ENCODE data around the gene PTOV1.

PTOV1 gene

DNA sequence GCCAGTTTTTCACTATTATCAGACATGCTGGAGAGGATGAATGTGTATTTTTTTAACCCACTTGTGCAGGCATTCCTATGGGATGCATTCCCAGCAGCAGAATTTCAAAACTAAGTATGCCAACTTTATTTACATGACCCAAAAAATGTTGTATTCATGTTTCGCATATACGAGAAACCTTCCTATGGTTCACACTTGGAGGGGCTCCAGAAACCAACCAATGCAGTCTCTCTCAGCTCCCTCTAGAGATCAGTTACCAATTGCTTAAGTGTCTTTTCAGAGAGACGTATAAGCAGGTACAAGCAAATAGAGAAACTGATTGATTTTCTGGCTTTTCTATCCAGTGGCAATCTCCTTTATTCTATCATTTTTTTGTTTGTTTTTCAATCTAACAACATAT is 5.5 kb upstream of the PTOV1 start:
- DNase-seq: no peak

- DNase-seq: no peak
These were observed 4.6 kb upstream of the PTOV1 start for GRCh38 chr19:49846408-49846807.

DNA sequence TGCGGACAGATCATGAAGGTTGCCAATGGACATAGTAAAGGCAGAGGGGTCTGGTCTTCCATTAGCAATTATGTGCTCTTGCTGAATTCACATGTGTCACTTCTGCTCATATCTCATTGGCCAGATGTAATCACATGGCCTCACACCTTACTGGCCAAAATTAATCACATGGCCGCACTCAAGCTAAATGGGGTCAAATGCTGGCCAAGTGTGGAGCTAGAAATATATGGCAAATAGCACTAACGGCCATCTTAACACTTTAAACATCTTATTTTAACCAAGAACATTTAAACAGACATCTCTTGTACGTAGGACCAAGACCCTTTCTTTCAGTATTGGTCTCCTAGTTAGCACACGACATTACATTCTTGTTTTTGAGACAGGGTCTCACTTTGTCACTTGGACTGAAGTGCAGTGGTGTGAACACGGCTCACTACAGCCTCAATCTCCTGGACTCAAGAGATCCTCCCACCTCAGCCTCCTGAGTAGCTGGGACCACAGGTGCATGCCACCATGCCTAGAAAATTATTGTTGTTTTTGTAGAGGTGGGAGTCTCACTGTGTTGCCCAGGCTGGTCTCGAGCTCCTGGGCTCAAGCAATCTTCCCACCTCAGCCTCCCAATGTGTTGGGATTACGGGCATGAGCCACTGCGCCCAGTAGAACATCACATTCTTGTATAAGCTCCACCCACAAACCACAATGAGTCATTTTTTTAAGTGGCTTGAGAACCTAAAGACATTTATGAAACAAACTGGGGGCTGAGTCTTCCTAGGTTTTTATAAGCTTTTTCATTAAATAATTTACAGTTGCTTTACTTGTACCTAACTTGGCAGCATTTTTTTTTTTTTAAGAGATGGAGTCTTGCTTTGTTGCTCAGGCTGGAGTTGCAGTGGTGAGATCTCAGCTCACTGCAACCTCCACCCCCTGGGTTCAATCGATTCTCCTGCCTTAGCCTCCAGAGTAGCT is 2.9 kb upstream of the PTOV1 start:
- no peak for DNase-seq

DNA sequence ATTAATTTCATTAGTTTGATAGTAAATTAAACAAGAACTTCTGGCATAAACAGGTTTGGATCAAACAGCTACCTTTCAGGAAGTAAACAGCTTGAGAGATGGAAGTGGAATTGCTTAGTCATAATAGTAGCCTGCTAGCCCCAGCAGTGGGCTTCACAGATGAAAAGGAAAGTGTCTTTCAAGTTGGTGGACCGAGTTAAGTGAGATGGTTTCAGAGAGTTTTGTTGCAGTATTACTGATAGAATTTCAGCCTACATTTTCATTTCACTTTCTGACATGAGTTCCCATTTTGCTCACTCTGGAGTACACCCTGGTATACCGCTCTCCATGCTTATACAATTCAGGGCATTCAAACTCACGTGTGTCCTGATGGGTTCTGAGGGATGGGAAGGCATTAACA is 2.0 kb upstream of the PTOV1 start:
- DNase-seq: no peak

- no peak for DNase-seq
These were observed 1.3 kb upstream of the PTOV1 start for GRCh38 chr19:49849433-49850220.

DNA sequence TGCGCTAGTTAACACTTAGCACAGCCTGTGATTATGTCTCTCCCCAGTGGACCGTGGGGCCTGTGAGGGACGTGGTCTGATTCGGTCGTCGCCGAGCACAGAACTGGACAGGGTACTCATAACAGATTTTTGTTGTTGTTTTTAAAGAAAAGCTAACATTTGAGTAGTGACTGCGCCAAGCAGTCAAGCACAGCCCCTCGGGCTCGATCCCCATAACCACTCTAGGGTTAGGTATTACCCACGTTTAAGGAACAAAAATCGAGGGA is 805 bp upstream of the PTOV1 start:
- DNase-seq: no peak

DNA sequence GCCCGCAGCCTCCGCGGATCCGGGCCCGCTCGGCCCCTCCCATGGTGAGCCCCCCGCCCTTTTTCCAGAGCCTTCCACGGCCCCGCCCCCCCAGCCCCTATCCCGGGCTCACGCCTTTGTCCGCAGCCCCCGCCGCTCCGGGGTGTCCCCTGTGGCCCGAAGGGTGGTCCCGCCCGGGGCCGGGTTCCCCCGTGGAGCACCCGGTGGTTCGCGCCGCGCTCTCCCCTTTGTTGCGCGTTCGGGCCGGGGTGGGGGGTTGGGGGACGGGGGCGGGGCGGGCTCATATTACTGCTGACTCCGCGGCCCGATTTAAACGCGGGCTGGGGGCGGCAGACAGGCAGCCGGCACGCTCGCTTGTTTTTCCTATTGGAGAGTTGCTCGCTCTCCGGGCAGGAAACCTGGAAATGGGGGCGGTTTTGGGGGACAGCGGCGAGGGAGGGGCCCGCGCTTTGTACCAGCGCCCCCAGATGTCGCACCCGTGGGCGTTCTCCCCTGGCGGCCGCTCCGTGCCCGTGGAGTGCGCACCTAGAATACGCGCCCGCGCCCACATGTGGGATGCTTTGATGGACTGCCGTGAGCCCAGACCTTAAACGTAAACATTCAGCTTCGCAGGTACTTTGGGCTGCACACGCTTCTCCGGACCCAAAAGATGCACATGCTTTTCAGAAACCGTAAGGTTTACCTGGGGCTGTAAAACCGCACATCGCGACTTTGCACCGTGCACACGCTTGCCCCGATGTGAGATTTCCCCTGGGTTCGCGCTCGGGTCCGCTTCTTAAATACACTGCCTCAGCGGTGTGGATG is 699 bp downstream of the PTOV1 start:
- peak; percentile 30 for DNase-seq

DNA sequence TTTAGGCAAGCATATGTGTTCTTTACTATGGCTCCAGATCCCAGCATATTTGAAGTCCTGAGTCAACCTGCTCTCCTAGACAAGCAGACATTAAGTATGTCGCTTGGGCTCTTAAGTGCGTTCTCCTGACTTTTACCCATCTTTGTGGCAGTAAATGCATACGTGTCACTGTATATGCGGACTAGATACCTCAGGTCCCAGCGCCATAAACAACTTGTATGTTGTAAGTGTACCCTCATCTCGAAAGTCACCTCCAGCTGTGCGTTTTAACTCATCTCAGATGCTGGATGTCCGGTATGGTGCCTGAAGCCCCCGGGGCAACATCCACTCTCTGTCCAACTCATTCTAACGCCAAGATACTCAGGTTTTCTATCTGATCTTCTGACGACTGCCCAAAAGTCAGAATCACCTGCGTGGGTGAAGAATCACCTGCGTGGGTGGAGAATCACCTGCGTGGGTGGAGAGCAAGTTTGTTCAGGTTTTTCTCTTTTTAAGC is 1.7 kb downstream of the PTOV1 start:
- DNase-seq: no peak

DNA sequence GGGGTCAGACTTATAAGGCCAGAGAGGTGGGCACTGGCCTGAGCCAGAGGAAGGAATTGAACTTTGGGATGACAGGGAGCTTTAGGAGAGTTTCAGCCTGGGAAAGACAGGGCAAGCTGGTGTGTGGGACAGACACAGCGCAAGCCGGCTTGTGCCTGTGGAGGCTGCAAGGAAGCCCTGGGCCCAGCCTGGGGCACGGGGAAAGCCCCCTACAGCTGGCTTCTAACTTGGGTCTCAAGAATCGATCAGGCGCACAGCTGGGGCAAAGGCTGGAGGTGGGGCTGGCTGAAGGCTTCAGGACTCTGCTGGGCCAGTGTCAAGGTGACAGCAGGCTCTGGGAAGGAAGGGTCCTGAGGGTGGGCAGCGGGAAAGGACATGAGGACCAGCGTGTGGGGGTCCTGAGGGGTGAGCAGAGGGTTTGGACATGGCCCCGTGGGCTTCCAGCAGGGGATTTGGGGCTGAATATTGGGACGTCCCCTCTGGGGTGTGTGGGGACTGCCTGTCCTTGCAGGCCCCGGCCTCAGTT is 3.0 kb downstream of the PTOV1 start:
- DNase-seq: no peak

DNA sequence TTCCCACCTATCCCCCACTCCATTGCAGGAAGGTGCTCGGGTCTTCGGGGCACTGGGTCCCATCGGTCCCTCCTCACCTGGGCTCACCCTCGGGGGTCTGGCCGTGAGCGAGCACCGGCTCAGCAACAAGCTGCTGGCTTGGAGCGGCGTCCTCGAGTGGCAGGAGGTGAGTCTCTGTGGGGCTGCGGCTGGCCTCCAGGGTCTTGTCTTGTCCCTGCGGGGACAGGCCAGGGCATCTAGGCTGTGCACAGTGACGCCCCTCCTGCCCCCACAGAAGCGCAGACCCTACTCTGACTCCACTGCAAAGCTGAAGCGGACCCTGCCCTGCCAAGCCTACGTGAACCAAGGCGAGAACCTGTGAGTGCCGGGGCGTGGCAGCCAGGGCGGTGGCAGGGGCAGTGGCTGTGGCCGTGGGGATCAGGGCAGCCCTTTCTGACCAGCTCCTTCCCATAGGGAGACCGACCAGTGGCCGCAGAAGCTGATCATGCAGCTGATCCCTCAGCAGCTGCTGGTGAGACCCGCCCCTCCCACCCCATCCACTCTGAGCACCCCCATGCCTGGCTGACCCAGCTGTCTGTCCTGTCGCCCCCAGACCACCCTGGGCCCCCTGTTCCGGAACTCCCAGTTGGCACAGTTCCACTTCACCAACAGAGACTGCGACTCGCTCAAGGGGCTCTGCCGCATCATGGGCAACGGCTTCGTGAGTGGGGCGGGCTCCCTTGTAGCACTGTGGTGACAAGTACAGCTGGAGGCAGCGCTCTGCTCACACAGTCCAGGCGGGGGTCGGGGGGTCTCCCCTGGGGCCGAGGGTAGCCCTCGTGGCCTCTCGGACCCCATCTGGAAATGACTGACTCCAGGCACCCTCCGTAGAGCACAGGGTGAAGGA is 3.7 kb downstream of the PTOV1 start:
- DNase-seq: no peak

GRCh38 chr19:49855277-49855675 is 4.3 kb downstream of the PTOV1 start:
- DNase-seq: no peak

DNA sequence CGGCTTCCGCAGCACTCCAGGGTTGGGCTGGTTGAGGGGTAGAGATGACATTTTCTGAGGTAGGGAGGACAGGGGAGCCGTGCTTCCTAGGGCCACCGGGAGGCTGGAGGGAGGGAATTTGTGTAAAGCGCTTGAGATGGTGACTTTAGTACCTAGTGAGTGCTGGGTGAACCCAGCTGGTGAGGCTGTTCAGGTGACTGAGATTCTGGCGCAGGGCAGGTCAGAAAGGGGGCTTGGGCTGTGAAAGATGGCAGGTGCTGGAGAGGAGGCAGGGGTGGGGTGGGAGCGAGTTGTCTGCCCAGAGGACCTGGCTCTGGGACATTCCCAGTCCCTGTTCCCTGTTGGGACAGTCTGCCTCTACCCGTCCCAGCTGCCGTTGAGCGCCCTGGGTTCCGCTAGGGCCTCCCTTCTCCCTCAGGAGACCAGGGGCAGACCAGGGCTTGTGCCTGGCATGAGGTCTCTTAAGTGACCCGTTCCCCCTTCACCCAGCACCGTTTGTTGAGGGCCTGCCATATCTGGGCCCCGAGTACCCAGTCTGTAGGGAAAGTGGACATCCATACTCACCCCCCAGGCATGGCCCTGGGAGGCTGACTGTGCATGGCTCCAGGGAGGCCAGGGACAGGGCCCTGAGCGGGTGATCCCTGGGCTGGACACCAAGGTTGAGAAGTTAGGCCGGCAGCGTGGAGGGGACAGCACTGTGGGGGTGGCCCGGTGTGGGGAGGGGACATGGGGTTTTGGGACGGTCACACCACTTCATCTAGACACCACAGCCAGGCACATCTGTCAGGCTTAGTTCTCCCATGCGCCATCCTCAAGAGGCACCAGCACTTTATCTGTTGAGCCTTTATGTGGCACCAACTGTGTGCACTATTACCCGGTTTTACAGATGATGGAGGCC is 5.0 kb downstream of the PTOV1 start:
- DNase-seq: no peak

DNA sequence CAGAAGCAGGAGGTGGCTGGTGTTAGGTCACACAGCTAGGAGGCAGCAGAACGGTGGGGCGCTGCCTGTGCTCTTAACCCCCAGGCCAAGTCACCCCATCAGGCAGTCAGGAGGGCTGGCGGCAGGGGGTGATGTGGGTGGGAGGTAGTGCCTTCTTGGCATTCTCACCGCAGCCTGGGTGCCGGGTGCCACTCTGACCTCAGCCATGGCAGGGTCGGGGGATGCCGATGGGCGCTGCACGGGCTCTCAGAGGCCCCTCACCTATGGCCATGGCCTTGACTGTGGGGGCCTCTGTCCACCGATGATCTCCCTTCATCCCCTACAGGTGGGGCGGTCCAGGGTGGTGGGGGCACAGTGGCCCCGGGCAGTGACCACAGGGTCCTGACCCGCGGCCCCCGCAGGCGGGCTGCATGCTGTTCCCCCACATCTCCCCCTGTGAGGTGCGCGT is 5.6 kb downstream of the PTOV1 start:
- no peak for DNase-seq

DNA sequence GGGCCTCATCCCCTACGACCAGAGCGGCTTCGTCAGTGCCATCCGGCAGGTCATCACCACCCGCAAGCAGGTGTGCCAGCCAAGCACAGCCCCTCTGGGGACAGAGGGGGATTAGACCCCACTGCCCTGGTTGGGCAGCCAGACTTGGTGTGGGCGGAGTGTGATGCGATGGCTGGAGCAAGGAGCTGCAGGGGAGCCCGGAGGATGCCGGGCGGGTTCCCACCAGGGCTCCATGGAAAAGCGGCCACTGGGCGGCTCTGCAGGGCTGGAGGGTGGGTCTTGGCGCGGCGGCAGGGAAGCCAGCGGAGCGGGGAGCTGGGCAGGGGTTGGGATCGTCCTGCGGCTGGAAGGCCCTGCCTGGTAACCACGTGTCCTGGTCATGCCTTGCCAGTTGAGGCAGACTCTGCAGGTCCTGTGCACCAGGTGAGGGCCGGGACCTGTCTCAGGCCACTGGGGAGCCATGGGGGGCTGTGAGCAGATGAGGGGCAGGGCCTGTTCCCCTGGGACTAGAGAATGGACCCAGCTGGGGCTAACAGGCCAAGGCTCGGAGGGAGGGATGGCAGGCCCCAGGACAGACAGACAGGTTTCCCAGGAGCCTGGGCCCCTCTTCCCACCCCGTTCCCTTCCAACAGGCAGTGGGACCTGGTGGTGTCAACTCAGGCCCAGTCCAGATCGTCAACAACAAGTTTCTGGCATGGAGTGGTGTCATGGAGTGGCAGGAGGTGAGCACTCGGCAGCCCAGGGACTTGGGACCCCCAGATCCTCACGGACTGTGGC is 6.3 kb downstream of the PTOV1 start:
- no peak for DNase-seq

- no peak for DNase-seq
These were observed 6.8 kb downstream of the PTOV1 start for GRCh38 chr19:49857838-49858087.

- DNase-seq: no peak
These were observed 7.4 kb downstream of the PTOV1 start for GRCh38 chr19:49858088-49858985.

DNA sequence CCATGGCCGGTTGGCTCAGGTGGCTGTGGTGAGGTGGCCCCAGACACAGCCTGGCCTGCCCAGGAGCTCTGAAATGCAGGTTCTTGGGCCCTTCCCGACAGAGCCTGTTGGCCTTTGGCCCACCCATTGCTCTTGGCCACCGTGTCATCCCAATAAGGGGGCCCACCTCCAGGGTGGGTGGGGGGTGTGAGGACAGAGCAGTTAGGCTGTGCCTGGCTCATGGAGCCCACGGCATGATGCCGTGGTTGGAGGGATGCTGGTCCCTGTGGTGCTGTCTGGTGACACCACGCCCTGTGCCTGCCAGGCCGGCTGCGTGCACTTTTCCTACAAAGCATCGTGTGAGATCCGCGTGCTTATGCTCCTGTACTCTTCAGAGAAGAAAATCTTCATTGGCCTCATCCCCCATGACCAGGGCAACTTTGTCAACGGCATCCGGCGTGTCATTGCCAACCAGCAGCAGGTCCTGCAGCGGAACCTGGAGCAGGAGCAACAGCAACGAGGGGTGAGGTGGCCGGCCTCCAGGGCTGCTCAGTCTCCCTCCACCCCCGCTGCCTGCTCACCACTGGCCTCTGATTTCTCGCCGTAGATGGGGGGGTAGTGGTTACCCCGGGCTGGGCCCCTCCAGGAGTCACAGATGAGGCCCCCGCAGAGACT is 8.8 kb downstream of the PTOV1 start:
- DNase-seq: no peak

- no peak for DNase-seq
These were observed 9.6 kb downstream of the PTOV1 start for GRCh38 chr19:49860336-49861102.
